GM21529 (cell line): ENCODE measurements around the gene TTC33.
"Not testable (repeated sequence)": the region's sequence is repeated elsewhere in the genome, so short reads cannot be mapped to it uniquely, and the experiment has no call there.

ENCODE experiments used
- ATAC-seq: cut with Tn5 transposase; IDR thresholded peaks from one replicate; pipeline ENCODE4 v1.9.1; 2021; ENCODE audit not compliant: unreplicated experiment

The TTC33 gene

DNA sequence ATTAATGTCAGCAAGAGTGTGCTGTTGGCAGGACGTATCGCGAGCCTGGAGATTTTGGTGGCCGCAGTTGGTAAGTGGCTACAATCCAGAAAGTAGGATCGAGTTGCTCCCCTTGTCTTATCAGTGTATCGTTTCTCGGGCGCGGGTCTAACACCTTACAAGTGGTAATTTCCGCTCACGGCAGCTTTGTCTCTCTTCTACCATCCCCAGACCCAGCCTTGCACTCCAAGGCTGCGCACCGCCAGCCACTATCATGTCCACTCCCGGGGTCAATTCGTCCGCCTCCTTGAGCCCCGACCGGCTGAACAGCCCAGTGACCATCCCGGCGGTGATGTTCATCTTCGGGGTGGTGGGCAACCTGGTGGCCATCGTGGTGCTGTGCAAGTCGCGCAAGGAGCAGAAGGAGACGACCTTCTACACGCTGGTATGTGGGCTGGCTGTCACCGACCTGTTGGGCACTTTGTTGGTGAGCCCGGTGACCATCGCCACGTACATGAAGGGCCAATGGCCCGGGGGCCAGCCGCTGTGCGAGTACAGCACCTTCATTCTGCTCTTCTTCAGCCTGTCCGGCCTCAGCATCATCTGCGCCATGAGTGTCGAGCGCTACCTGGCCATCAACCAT lies 74.9 kb downstream of the TTC33 start:
- no peak for ATAC-seq

DNA sequence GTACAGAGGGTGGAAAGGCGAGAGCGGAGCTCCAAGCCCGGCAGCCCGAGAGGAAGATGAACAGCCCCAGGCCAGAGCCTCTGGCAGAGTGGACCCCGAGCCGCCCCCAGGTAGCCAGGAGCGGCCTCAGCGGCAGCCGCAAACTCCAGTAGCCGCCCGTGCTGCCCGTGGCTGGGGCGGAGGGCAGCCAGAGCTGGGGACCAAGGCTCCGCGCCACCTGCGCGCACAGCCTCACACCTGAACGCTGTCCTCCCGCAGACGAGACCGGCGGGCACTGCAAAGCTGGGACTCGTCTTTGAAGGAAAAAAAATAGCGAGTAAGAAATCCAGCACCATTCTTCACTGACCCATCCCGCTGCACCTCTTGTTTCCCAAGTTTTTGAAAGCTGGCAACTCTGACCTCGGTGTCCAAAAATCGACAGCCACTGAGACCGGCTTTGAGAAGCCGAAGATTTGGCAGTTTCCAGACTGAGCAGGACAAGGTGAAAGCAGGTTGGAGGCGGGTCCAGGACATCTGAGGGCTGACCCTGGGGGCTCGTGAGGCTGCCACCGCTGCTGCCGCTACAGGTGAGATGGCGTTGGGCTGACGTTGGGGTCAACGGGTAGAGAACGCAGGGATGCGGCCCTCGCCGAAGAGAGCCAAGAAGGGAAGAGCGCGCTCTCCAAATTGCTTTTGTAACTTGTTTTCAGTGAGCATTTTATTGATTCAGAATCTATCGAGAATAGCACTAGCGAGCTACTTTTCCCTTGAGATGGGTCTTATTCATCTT lies 75.7 kb downstream of the TTC33 start, which contains the start of gene PTGER4:
PTGER4 (plus strand) TSS at position 3 of the 769 bp plus-strand sequence. CDS start 1,079 bp downstream, outside the sequence.
- ATAC-seq = peak; percentile 30

DNA sequence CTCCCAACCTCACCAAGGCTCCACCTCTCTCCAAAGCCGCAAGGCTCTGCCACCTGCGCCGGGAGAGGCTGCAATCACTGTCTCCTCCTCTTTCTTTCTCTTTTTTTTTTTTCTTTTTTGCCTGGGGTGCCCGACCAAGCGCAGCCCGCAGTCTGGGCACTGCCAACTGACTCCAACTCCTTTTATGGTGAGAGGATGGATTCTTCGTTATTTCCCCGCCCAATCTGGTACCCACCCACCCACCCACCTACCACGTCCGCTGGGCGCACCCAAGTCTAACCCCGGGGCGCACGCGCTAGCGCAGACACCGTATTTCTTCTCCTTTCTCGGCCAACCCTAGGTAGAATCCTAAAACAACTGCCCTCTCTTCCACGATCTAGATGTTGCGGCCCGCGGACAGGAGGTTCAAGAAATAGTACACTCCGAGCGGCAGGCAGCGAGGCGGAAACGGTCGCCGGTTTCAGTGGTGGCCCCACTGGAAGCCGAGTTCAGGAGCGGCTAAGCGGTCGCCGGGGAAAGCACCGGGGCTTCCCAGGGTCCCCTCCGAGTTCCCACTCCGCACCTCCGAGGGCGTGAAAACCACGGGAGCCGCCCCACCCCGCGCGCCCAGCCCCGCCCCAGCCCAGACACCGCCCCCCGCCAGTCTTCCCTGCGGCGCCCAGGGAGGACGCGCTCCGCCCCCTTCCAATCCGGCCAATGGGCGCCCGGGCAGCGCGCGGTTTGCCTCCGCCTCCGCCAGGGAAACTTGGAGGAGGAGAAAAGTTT lies 76.4 kb downstream of the TTC33 start:
- peak; percentile 82 for ATAC-seq

DNA sequence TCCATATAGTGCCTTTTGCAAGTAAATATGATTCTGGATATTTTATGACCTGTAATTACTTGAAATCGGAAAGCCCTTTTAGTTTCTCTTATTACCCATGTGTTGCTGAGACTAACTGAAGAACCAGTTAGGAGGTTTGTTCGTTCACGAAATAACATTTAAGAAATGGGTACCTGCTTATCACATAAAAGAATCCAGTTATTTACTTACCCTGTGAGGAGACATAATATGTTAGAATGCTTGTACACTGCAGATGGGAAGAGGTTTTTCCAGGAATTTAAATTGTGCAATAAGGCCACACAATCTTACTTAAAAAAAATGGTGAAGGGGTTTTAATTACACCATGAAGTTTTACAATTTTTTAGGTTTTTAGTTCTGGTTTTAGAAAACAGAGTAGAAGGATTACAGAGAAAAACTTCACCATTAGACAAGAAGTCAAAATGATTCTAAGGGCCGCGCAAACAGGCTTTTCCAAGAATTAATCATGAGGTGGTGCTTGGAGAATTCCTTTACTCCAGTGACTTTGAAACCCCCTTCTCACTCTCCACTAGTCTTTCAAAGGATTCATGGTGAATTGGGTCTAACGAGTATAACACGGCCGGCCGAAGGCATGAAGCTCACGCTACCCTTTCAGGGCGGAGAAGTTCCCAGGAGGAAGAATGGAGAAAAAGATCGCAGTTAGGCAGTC lies 77.2 kb downstream of the TTC33 start:
- no peak for ATAC-seq

DNA sequence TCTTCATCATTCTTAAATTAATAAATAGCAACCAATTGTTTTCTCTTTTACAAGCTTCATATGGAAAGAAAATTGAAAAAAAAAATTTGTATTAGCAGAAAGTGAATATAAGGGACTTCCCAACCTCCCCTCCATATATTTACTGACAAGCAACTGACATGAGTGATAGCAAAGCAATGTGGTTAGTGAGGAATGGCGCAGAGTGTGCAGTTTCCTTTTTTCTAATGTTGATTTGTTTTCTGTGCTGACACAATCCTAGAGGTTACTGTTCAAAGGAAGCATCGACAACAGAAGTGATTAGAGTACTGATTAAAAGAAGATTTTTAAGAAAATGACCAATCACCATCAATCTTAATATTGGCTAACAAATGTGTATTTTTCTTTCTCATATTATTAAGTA lies 77.7 kb downstream of the TTC33 start:
- ATAC-seq = no peak

DNA sequence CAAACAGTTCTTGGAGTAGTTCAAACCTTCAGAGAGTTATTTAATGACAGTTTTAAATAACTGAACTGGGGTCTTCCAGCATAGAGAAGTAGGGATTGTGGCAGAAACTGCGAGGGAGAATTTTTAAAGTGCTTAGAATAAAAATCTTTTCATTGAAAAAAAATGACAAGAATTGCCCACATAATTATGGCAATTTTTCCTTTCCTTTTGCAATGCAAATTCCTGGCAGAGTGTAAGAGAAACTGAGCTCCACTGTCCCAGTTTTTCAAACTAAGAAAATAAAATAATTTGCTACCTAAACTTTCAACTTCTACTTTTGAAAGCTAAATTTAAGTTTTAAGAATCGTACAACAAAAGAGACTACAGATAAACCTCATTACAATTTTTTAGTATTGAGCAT lies 78.3 kb downstream of the TTC33 start:
- ATAC-seq = no peak

DNA sequence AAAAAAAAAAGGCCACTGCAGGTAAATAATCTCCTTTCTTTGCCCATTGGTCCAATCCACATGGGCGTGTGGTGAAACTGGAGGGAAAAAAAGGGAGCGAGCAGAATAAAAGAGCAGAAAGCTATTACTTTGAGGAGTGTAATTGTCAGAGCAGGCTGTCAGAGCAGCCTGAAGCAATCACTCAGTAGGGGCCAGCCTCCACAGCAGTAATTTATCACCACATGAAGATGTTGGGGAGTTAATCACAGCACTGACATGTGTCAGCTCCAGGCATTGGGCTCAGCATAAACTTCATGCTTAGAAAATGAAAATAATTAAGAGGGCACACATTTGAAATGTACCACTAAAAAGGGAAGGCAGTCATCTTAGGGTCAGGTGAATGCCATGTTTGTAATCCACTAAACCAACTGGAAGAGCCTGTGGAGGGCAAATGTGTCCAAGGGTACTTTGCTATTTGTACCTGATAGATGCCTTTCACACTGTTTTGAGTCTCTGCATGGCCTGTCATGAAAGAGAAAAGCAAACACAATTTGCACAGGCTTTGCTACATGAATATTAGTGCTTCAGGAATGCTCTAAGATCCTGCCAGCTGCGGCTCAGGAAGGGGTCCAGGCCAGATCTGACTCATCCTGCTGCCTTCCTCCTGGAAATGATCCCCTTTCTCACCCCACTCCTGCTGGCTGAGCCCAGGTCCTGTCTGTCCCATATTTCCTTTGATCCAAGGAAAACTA lies 79.0 kb downstream of the TTC33 start:
- ATAC-seq = no peak

DNA sequence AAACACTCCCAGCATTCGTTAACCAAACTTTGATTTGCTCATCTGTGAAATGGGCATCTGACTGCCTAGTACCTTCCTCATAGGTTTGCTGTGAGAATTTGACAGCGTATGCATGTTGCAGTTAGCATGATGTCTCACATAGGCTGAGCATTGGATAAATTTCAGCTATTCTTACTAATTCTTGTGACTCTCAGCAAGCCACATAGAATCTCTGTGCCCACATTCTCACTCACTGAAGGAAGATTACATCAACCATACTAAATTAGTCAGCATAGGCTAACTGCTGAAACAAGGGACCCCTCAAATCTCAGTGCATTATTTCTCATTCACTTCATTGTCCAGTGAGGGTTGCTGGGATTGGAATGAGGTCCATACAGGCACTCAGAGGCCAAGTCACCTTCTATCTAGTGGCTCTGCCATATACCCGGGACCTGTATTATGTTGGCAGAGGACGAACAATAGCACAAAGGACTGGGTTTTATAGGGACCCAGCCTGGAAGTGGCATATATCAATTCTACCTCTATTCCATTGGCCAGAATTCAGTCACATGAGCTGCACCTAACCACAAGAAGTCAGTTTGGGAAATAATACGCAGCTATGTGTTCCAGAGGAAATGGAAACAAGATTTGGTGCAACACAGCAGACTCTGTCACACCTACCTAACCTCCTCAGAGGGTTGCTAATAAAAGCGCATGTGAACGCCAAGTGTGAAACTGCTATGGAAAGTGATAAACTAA lies 80.2 kb downstream of the TTC33 start:
- no peak for ATAC-seq

DNA sequence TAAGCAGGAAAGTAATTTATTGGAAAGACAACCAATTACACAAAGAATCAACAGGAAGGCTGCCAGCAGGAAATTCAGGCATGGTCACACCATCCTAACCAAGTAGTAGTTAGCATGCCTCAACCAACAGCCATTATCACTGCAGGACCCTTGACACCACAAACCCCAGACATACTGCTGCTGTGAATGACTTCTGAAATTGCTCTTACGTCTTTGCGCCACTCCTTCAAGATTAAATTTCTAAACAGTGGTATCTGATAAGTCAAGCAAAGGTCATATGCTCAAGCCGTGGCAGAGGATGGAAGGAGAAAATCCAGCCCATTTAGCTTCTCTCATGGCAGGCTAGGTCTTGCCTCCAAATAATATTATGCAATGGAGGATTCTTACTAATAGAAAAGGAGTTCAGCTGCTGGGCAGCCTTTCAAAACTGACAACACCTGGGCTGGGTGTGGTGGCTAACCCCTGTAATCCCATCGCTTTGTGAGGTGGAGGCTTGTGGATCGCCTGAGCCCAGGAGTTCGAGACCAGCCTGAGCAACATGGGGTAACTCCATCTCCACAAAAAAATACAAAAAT lies 81.0 kb downstream of the TTC33 start:
- no peak for ATAC-seq

DNA sequence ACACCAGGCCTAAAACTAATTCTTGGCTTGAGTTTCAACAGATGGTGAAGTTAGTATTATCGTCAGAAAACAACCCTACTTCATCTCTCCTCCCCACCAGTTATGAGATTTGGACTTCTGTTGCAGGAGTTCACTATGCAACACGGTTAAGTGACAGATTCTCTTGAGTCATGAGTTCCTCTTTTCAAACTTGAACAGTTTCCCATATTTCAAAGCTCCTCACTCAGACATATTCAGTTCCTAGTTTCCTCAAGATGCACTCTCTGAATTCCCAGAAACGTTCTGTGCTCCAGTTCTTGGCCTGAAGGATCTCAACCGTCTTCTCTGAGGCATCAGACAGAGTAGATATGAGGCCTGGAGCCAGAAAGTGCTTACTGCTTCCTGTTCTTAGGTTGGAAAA lies 83.3 kb downstream of the TTC33 start:
- ATAC-seq = no peak

DNA sequence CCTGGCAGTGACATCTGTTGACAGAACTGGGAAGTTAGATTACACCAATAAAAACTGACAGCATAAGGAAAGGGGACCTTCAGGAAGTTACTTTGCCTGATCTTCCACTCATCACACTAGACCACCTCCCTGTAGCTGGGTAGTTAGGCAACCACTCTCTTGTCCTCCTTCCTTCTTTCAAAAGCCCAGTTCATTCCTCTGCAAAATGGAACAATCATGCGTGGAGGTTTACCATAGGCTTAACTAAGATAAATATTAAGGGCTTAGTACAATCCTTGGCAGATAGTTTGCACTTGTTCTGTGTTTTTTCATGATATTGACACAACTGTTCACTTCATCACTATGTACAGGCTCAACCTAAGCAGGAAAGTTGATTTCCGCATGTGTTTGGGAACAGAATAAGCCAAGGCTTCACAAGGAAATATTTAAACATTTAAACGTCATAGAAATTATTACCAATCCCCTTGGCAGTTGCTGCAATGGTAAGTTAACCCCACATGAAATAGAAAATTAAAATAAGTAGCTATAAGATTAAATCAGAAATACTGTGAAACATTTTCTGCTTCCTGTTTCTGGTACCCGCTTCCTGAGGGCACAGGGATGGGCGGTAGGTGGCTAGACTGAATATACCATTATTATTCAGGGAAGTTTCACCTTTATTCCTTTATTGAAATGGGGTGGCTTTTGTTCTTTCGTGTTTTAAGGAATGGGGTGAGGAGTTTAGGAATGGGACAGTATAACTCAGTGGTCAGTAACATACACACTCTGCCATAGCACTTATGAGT lies 86.0 kb downstream of the TTC33 start:
- no peak for ATAC-seq

DNA sequence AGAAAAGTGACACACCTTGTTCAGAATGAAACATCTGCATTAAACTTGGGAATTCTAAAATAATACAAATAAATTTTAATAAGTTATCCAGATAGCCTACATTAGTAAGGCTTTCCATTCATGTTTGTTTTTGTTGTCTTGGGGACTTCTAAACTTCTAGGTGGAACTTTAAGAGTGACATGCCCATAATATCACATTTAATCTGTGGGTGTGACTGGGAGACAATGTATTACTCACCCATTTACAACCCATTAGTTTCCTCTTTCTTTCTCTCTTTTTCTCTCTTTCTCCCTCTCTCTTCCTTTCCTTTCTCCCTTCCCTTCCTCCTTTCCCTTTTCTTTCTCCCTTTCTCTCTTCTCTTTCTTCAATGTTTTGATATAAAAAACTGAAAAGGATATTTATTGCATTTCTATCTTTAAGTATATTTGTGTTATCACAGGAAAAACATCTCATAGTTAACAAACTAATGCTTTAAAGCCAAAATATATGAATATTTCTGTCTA lies 88.5 kb downstream of the TTC33 start:
- no peak for ATAC-seq

DNA sequence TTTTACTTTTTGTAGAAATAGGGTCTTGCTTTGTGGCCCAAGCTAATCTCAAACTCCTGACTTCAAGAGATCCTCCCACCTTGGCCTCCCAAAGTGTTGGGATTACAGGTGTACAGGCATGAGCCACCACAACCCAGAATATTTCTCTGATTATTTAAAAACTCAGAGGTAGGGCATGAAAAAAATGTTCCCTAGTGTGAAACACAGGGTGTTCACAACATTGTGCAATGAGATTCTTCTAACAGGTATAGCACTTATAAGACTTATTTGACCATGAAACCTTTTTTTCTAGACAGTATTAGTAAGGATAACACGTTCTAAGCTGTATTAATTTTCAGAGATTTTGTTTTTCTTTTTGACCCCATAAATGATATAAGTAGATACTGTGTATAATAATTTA lies 89.1 kb downstream of the TTC33 start:
- no peak for ATAC-seq

DNA sequence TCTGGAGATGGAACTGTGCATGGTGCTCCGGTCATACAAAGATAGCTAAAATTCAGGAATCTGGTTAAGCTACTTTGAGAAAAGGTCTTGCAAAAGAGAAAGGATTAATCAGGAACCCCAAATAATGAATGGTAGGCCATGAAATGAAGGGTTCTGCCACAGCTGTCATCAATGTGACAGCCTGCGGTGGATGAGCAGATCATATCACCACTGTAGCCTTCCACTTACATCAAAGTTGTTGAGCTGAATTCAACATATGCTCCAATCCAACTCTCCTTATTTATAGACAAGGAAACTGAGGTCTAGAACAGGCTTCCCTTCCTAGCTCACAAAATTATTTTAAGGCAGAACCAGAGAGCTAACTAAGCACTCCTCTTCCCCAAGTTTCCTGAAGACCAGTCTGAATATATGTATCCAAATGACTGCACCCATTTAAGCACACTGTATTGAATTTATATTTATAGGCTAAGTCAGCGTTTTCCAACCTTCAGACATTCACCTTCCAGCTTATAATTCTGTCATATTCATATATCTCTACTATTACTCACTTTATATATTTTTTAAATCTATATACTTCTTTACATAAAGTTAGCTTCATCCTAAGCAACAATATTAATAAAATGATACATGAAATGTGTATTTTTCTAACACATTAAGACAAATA lies 90.0 kb downstream of the TTC33 start:
- no peak for ATAC-seq

DNA sequence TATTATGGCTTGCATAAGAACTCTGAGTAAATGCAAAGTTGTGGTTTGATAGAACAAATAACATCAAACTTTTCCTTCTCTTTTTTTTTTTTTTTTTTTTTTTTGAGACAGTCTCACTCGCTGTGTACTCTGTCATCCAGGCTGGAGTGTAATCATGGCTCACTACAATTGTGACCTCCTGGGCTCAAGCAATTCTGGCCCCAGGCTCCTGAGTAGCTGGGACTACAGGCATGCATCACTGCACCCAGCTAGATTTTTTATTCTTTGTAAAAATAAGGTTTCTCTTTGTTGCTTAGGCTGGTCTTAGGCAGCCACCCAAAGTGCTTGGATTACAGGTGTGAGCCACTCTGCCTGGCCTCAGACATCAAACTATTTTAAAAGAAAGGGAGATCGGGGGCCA lies 95.0 kb downstream of the TTC33 start:
- ATAC-seq = no peak

DNA sequence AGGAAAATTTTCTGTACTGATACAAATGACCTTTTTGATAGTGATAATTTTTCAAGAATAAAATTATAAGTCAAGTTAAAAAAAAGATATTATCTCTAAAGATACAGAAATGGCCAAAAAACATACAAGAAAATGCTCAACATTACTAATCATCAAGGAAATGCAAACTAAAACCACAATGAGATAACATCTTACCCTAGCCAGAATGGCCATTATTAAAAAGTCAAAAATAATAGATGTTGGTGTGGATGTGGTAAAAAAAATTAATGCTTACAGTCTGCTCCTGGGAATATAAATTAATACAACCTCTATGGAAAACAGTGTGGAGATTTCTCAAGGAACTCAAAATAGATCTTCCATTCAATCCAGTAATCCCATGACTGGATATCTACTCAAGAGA lies 99.0 kb downstream of the TTC33 start:
- no peak for ATAC-seq

DNA sequence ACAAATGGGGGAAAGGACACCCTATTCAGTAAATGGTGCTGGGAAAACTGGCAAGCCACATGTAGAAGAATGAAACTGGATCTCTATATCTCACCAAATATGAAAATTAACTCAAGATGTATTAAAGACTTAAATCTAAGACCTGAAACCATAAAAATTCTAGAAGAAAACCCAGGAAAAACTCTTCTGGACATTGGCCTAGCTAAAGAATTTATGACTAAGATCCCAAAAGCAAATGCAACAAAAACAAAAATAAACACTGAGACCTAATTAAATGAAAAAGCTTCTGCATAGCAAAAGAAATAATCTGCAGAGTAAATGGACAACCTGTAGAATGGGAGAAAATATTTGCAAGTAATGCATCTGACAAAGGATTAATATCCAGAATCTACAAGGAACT lies 99.7 kb downstream of the TTC33 start:
- not testable (repeated sequence) for ATAC-seq

DNA sequence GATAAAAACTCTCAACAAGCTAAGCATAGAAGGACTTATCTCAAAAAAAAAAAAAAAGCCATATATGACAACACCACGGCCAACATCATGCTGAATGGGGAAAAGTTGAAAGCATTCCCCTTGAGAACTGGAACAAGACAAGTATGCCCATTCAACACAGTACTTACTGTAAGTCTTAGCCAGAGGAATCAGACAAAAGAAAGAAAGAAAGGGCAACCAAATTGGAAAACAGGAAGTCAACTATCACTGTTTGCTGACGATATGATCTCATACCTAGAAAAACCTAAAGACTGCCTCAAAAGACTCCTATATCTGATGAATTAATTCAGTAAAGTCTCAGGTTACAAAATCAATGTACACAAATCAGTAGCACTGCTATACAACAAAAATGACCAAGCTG lies 100.6 kb downstream of the TTC33 start:
- ATAC-seq = no peak
